ENCODE results near the gene CLIC4.
A peak's percentile ranks its signal among the peaks of the same experiment; 100 is the strongest.
"Not testable (repeated sequence)": the region's sequence is repeated elsewhere in the genome, so short reads cannot be mapped to it uniquely, and the experiment has no call there.

The CLIC4 gene

GRCh38 chr1:24749886-24750285 lies 4.6 kb downstream of the CLIC4 start:
- TF ChIP-seq CTCF (IDR thresholded peaks at IDR 0.05; ENCODE audit: insufficient read depth, low read depth, low read length, missing control alignments) = no peak
- H3K4me3 ChIP-seq (ENCODE audit: low read length) = no peak overlapping the region
- DNase-seq (ENCODE audit: low read depth) = no peak

GRCh38 chr1:24751833-24752232 lies 6.6 kb downstream of the CLIC4 start:
- DNase-seq (ENCODE audit: low read depth) = no peak
- TF ChIP-seq CTCF (IDR thresholded peaks at IDR 0.05; ENCODE audit: insufficient read depth, low read depth, low read length, missing control alignments) = no peak
- H3K4me3 ChIP-seq (ENCODE audit: low read length) = no peak overlapping the region

- H3K4me3 ChIP-seq (ENCODE audit: low read length) = no peak overlapping the region
- no peak for TF ChIP-seq CTCF (IDR thresholded peaks at IDR 0.05; ENCODE audit: insufficient read depth, low read depth, low read length, missing control alignments)
- DNase-seq (ENCODE audit: low read depth) = peak; percentile 27
Measured at GRCh38 chr1:24752305-24752704, 7.1 kb downstream of the CLIC4 start.

- TF ChIP-seq CTCF (IDR thresholded peaks at IDR 0.05; ENCODE audit: insufficient read depth, low read depth, low read length, missing control alignments) = no peak
- no peak overlapping the region for H3K4me3 ChIP-seq (ENCODE audit: low read length)
- DNase-seq (ENCODE audit: low read depth) = no peak
Measured at GRCh38 chr1:24754229-24754628, 9.0 kb downstream of the CLIC4 start.

- not testable (repeated sequence) for DNase-seq (ENCODE audit: low read depth); H3K4me3 ChIP-seq (ENCODE audit: low read length)
Measured at GRCh38 chr1:24755323-24755722, 10.1 kb downstream of the CLIC4 start.

GRCh38 chr1:24756395-24756794 lies 11.1 kb downstream of the CLIC4 start:
- TF ChIP-seq CTCF (IDR thresholded peaks at IDR 0.05; ENCODE audit: insufficient read depth, low read depth, low read length, missing control alignments) = no peak
- H3K4me3 ChIP-seq (ENCODE audit: low read length) = no peak overlapping the region
- DNase-seq (ENCODE audit: low read depth) = no peak

GRCh38 chr1:24759492-24759891 lies 14.2 kb downstream of the CLIC4 start:
- TF ChIP-seq CTCF (IDR thresholded peaks at IDR 0.05; ENCODE audit: insufficient read depth, low read depth, low read length, missing control alignments) = no peak
- H3K4me3 ChIP-seq (ENCODE audit: low read length) = no peak overlapping the region
- no peak for DNase-seq (ENCODE audit: low read depth)

- H3K4me3 ChIP-seq (ENCODE audit: low read length) = no peak overlapping the region
- no peak for TF ChIP-seq CTCF (IDR thresholded peaks at IDR 0.05; ENCODE audit: insufficient read depth, low read depth, low read length, missing control alignments)
- DNase-seq (ENCODE audit: low read depth) = peak; percentile 45
Measured at GRCh38 chr1:24761582-24761981, 16.3 kb downstream of the CLIC4 start.
